GM19463 (cell line): Measurements from ENCODE around the gene PDZD4.
A peak's percentile ranks its signal among the peaks of the same experiment; 100 is the strongest.

Experiments used
- ATAC-seq: cut with Tn5 transposase; IDR thresholded peaks from one replicate; pipeline ENCODE4 v1.9.1; 2021; ENCODE audit warnings: mild to moderate bottlenecking, moderate library complexity; ENCODE audit not compliant: unreplicated experiment

Gene PDZD4, protein sequence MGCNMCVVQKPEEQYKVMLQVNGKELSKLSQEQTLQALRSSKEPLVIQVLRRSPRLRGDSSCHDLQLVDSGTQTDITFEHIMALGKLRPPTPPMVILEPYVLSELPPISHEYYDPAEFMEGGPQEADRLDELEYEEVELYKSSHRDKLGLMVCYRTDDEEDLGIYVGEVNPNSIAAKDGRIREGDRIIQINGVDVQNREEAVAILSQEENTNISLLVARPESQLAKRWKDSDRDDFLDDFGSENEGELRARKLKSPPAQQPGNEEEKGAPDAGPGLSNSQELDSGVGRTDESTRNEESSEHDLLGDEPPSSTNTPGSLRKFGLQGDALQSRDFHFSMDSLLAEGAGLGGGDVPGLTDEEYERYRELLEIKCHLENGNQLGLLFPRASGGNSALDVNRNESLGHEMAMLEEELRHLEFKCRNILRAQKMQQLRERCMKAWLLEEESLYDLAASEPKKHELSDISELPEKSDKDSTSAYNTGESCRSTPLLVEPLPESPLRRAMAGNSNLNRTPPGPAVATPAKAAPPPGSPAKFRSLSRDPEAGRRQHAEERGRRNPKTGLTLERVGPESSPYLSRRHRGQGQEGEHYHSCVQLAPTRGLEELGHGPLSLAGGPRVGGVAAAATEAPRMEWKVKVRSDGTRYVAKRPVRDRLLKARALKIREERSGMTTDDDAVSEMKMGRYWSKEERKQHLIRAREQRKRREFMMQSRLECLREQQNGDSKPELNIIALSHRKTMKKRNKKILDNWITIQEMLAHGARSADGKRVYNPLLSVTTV

DNA sequence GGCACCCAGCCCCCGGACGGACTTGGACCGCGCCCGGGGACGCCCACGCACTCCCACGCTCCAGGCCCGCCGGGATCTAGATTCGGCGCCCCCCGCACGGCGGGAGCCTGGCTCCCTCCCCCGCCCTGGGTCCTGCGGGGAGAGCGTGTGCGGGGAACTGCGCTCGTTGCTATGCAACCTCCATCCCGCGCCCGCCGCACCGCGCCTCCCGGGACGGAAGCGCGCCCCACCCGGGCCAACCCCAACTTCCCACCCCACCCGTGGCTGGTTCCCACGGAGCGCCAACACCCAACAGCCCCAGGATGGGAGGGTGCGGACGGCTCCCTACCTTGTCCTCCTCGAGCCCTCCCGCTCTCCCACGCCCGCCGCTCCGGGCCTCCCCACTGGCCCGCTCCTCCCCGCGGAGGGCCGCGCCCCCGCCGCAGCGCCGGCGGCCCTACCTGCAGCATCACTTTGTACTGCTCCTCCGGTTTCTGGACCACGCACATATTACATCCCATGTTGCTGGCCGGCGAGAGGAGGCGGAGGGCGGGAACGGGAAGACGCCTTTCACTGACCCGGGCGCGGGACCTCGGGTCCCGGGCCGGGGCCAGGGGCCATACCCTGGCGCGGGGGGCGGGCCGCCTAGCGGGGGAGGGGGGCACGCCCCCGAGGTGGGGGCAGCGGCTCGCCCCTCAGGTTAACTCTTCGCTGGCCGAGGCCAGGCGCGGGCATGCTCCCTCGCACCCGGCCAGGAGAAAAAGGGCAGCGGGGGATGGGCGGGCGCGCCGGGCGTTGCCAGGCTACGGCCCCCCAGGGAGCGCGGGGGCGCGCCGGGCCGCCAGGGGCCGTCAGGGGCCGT lies at the start of gene PDZD4:
Gene PDZD4 (minus strand): TSS at position 746 of the 841 bp plus-strand sequence. CDS start 246 bp downstream, at position 500.
- no peak for ATAC-seq

DNA sequence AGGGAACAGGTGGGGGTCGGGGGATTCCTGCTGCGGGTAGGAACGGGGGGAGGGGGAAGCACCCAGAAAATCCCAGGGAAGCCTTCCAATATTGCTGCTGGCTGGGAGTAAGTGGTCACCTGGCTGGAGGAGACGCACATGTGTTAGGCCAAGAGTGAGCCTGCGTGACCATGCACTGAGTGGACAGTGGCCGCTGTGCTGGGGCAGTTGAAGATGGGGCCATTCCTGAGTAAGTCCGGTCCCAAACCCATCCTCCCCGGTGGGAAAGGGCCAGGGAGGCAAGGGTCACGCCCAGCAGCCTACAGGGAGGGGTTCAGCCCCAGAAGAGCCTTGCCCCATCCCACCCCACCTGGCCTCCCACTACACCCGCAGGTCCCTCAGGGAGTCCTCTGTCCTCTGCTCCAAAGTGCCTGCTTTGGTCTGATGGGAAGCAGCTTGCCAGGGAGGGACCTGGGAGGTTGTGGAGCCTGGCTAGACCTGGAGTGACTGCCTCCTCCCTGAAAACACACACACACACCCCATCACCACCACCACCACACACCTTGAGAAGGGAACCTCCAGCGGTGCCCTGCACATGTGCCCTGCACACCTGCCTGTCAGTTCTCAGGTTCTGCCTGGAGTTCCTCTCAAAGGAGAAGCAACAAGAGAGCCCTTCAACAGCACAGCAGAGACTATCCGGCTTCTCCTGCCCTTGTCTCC lies 49.5 kb upstream of the PDZD4 start:
- no peak for ATAC-seq

DNA sequence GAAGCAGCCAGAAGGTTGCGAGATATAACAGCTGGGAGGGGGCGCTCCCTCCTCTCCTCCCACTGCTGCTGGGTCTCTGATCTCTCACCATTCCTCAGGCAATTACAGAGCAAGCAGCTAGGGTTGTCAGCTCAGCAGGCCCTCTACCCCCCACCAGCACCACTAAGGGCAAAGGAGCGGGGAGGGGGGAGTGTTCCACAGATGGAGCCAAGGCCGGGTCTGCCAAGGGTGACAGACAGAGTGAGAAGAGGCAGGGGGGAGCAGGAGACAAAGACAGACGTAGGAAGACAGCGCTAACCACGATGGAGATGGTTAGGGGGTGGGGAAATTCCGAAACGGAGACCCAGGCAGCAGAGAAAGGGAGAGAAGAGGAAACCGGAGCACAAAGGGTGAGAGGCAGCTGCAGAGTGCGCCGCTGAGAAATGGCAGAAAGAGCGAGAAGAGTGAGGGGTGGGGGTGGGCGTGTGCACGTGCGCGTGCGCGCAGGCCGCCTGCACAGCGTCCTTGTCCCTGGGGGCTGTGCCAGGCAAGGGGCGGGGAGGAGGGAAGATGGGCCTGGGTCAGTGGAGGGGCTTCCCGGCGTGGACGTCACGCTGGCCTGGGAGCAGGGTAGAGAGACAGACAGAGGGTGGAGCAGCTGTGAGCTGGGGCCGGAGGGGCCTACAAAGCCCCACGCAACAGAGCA lies 48.8 kb upstream of the PDZD4 start:
- ATAC-seq = peak; percentile 45

DNA sequence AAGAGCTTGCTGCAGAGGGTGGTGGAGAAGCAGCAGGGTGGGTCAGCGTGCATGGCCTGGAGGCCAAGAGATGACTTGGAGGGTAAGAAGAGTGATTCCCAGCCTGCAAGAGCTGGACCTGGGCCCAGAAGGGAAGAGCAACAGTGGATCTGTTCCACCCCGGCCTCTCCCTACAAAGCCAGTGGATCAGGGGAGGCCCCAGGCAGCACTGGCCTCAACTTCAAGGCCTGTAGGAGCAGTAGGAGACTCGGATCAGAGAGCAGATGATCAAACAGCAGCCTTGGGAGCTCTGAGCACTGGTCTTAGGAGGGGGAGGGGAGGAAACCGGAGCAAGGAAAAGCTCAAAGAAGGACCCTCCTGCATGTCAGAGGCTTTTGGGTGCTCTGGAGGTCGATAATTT lies 48.0 kb upstream of the PDZD4 start:
- no peak for ATAC-seq

DNA sequence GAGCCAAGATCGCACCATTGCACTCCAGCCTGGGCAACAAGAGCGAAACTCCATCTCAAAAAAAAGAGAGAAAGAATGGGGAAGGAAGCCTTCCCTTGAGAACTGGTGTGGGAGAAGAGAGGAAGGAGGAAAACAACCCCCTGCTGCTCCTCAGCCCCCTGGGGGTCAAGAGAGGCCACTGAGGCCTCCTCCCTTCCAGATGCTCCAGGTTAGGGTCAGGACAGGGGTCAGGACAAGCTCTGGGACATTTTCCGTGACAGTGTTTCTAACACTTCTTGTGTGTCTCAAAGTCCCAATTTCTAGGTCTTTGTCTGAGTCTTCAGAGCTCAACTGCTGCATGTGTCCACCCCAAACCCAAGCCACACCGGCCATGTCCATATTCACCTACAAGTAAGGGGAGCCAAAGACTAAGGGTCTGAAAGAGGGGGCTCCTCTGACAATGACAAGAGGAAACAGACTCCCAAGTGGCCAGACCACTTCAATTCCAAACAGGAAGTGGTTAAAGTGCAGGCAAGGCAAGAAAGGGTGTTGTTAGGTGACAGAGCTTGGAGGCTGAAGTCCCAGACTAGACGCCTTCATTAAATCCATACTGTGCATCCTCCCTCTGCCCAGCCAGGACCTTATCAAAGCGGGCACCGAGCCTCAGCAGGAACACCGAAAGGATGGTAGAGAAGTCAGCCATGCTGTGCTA lies 47.4 kb upstream of the PDZD4 start:
- ATAC-seq = no peak

DNA sequence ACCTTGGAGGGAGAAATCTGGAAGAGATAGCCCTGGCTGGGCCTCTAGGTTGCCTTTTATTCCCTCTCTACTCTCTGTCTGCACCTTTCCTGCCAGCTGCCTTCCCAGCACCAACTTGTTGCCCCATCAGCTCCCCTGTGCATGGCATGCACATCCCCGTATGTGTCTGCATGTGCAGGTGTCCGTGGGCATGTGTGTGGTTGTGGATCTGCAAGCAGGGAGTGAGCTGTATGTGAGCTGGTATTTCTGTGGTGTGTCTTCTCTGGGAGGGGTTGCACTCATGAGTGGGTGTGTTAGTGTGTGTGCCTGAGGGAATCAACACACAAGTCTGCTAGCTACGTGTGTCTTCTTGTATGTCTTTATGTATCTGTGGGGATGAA lies 45.8 kb upstream of the PDZD4 start:
- no peak for ATAC-seq

DNA sequence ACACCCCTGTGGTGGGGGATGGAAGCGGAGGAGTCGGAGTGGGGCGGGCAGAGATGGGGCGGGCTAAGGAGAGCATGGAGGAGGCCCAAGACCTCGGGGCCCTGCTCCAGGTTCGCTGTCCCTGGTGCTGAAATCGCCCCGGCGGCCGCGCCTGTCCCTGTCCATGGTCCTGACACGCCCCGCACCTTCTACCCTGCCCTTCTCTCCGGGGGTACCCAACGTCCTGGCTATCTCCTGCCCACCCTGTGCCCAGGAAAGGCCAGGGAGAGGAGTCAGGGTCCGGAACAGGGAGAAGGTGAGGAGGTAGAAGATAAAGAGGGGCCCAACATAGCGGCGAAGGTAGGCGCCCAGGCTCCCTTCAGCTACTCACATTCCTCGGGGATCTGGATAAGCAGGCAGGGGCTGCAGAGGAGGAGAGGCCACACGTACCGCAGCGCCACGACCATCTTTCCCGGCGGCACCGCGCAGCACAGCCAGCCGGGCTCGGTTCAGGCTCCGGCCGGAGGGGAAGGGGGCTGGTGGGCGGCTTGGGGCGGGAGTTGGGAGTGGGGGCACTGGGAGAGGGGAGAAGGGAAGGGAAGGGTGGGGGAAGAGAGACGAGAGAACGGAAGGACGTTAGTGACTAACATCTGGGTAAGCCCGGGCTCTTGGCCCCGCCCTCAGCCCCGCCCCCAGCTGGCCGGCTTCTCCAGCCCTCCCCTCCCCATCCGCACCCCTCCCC lies 45.2 kb upstream of the PDZD4 start:
- ATAC-seq = no peak

DNA sequence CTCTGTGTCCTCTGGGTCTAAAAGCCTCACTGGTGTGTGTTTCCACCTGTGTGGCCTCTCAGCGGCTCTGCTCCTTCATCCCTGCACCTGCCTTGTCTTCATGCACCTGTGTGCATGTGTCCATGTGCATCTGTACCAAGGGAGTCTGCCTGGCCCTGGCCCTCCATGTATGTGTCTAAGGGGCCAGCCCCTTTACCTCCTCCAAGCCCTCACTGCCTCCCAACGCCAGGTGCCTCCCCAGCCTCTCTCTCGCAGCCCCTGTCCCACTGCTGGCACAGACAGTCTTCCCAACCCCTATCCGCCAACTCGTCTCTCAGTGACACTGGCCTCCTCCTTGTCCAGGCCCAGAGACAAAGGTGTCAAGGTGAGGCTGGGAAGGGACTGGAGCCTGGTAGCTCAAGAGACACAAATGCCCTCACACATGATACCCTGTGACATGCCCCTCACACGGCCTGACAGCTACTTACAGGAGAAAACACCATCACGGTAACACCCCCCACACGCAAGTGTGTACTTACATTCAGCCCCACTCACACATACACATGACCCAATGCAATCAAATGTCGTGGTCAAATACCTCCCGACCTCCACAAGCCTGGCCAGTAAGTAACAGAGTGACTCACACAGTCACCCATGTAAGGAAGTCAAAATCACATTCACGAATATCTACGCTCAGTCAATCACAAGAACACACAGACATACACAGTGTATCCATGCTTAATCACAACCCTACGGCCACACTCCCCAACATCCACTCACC lies 44.2 kb upstream of the PDZD4 start:
- ATAC-seq = no peak

DNA sequence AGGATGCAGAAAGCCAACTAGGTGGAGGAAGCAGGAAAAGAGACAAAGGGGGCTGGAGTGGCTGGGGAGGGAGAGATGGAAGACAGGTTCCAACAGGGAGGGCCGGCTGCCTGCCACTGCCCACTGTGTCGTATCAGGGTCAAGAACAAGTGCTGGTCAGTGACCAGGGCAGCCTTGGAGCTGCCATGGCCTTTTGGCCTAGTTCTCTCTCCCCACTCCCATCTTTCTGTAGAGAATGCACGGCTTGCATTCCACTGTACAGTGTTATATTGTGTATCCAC lies 43.7 kb upstream of the PDZD4 start:
- no peak for ATAC-seq

DNA sequence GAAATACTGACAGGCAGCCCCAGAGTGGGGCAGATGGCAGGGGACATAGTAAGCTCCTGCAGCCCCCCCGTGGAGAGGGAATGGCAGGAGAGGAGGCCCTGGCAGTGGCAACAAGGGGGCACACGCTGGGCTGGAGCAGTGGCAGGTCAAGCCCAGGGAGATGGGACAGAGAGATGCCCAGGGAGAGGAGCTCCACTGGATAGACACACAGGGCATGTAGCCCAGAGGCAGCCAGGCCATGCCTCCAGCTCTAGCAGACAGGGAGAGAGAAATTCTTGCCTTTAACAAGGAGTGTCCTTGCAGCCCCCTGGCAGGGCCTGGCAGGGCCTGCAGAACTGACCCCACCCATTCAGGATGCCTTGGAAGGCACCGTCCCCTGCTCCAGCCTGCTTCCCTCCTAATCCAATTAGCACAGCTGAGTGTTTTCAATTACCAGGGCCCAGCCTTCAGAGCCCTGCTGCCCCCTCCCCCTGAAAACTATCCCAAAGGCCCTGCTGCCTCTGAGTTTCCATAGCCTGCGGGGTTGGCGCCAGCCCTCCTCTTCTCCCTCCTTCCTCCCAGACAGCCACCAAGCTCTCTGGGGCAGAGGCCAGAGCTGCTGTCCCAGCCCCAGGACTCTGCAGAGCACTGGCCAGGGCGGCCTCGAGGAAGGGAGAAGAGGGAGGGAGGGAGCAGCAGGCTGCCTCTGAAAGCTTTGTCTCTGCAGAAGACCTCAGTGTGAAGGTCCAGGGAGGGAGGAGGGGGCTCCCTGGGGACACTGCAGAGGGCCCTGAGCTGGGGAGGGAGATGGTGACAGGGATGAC lies 43.1 kb upstream of the PDZD4 start:
- ATAC-seq = no peak

DNA sequence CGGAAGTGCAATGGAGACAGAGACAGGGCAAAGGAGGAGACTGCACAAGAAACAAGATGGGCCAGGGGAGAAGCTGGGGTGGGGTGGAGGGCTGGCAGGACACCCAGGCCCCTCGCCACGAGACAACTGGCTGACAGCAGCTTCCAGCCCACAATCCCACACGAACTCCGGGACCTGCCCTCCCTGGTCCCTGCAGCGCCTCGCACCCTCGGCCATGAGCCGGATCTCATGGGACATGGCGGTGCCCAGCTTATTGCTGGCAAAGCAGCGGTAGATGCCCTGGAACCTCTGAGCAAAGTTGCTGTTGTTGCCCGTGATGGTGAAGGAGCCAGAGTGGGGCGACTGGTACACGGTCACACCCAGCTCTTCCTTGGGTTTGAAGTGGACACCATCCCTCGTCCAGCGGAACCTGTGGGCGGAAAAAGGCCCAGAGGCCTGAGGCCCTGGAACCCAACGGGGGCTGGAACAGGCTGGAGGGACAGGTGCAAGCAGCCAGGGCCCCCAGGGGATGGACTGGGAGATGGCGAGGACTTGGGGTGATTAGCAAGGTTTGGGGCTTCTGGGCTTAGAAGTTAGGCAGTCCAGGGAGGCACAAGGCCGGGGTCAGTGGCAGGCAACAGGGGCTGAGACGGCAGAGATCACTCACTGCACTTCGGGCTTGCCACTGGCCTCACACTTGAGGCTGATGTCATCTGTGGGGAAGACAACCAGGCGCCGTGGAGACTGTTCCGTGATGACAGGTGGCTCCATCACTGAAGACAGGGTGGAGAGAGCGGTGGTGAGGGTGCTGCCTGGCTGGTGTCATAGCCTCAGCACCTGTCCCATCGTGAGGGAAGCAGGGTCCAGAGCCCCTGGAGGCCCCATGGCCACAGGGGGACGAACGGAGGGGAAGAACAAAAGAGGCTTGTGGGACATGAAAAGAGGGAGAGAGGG lies 41.9 kb upstream of the PDZD4 start:
- ATAC-seq = no peak

DNA sequence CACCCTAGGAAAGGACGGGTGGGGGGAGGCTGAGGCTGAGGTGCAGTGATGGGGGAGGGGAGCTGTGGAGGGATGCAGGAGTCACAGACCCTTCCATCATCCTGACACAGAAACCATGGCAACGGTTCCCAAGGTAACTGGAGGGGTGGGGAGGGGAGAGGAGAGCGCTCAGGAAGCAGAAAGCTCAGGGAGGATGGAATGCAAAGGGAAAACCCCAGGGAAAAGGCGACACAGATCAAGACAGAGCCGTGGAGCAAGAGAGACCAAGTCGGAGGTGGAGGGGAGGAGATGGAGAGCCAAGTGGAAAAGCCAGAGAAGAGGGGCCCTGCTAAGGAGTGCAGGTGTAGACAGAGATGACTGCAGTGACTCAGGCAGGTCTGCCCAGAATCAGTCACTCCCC lies 41.1 kb upstream of the PDZD4 start:
- no peak for ATAC-seq

DNA sequence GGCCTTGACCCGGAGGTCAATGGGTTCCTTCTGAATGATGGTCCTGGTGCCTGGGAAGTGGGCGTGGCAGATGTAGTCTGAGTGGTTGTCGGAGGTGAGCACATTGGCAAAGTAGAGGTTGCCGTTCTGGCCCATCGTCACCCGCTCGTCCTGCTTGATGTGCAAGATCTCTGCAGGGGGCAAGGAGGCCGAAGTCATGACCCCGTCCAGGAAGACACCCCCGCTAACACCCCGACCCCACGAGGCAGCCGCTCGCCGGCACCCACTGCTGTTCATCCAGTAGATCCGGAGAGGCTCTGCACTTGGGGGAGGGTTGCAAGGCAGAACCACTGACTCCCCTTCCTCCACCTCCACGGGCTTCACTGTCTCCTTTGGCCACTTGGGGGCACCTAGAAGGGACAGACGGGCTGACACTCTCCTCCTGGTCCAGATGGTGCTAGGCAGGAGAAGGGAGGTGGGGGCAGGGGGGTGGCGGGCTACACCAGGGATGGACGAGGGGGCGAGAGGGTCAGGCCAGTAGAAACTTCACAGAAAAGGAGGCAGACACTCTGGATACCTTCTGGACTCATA lies 40.5 kb upstream of the PDZD4 start:
- ATAC-seq = no peak

DNA sequence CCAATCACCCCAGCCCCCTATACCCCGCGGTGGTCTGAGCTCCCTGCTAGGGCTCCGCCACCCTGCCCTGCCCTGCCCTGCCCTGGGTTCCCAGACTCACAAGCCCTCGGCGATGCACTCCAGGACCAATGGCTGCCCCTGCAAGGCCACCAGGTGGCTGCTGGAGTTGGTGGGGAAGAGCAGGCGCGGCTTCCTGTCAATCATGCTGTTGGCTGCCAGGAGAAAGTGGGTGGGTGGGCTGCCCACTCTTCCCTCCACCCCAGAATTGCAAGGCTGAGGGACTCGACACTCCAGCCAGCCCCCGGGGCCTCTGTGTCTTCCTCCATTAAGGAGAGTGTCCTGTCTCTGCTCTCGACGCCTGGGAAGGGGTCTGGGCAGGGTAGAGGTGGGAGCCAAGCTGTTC lies 39.9 kb upstream of the PDZD4 start:
- ATAC-seq = no peak

DNA sequence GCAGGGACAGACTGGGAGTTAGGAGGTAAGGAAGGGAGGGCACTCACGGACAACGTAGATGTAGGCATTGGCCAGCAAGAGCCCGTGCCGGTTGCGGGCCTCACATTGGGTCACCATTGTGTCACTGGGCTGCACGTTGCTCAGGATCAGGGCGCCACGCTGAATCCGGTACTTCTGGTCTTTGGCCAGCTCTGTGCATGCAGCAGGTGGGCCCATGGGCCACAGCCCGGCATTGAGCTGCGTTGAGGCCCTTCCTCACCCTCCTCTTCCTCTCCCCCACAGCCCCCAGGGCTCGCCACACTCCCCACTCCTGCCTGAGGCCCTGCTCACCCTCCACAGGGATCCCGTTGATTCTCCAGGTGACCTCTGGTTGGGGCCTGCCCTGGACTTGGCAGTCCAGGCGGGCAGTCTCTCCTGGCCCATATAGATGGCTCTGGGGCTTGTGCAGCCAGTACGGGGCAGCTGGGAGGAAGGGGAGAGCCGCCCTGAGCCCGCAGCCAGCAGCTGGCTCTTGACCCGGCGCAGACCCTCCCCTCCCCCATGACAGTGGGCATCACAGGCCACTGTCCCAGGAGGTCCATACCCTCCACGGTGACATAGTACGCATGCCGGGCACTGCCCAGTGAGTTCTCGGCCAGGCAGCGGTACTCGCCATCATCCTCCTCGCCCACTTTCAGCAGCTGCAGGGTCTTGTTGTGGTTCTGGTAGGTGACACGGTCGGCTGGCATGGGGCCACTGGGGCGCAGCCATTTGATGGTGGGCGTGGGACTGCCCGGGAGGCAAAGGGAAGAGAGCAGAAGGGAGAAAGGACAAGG lies 39.3 kb upstream of the PDZD4 start:
- no peak for ATAC-seq
